A549 (cell line): ENCODE data around the gene C3orf20. TPM values are rescaled to one million over a fixed set of nuclear protein-coding genes. Genes with fewer than 3 reads are reported as not detected.

Experiments
- ATAC-seq, 2 experiments: fragments of 200-7000 bp in 1 of 2; fragments of >200 bp in 1 of 2; cut with Nextera tagmentation in 1 of 2; cut with Tn5 transposase in 1 of 2; 3 replicates each; pipeline versions ENCODE4 v1.8.0 to v1.9.1; 2018 to 2020; ENCODE audit warnings: mild to moderate bottlenecking in 1 of 2, moderate library complexity in 1 of 2
- CTCF ChIA-PET: fragments of 300-600 bp; sonication (Branson Sonifier 250); formaldehyde crosslinking; extraction: SDS; loops from one replicate; lab custom pipeline; 2021; ENCODE audit warnings: antibody characterized with exemption, inconsistent platforms; lab: Yijun Ruan, JAX
- POLR2A ChIA-PET: fragments of 350-600 bp; formaldehyde crosslinking; extraction: SDS; loops from one replicate; lab custom pipeline; 2021; ENCODE audit warnings: antibody characterized with exemption, inconsistent platforms; lab: Yijun Ruan, JAX
- DNase-seq, 2 experiments: peaks; one replicate each; pipeline versions ENCODE4 v3.0.0 to v3.0.0-alpha.2; 2011 to 2016; ENCODE audit warnings: low read depth in 1 of 2, low spot score in 1 of 2
- FAIRE-seq: peaks from 2 replicates; lab custom pipeline; 2011; peaks lifted over from hg19 to GRCh38; lab: Jason Lieb, UNC
- H3K27ac ChIP-seq, 2 experiments: fragments of >200 bp; sonication (Bioruptor Twin); formaldehyde crosslinking; 3 replicates each; pipeline ENCODE4 v1.5.1; 2016 to 2017
- H3K4me1 ChIP-seq: fragments of >200 bp; sonication (Bioruptor Twin); formaldehyde crosslinking; 3 replicates; pipeline ENCODE4 v1.6.1; 2016
- H3K4me2 ChIP-seq: fragments of >200 bp; sonication (Bioruptor Twin); formaldehyde crosslinking; 3 replicates; pipeline ENCODE4 v1.6.1; 2016
- H3K4me3 ChIP-seq: fragments of >200 bp; sonication (Bioruptor Twin); formaldehyde crosslinking; 3 replicates; pipeline ENCODE4 v1.5.1; 2016
- H3K9me3 ChIP-seq: fragments of >200 bp; sonication (Bioruptor Twin); formaldehyde crosslinking; 3 replicates; pipeline ENCODE4 v1.6.1; 2016
- BHLHE40 ChIP-seq: IDR thresholded peaks from 2 replicates; pipeline ENCODE4 v1.6.1; 2012; ENCODE audit warnings: low read depth, low read length, inconsistent platforms
- CHD2 ChIP-seq: fragments of 150-350 bp; IDR thresholded peaks from 2 replicates; pipeline ENCODE4 v1.6.1; 2014; ENCODE audit warnings: low read length; ENCODE audit not compliant: partially characterized antibody
- CHD4 ChIP-seq: fragments of 200-600 bp; sonication (generic); IDR thresholded peaks from 2 replicates; pipeline ENCODE4 v1.6.1; 2016; ENCODE audit warnings: antibody characterized with exemption, mild to moderate bottlenecking, borderline replicate concordance
- ESRRA ChIP-seq: fragments of 150-350 bp; IDR thresholded peaks from 2 replicates; pipeline ENCODE4 v1.6.1; 2014; ENCODE audit warnings: mild to moderate bottlenecking, low read length, borderline replicate concordance
- FOSB ChIP-seq: fragments of 250-450 bp; sonication (Bioruptor Pico); IDR thresholded peaks from 2 replicates; pipeline ENCODE4 v1.5.0; 2020; ENCODE audit warnings: mild to moderate bottlenecking, moderate library complexity
- GATA3 ChIP-seq: IDR thresholded peaks from 2 replicates; pipeline ENCODE4 v1.6.1; 2012; ENCODE audit warnings: borderline replicate concordance
- HDAC2 ChIP-seq: fragments of 200-600 bp; sonication (generic); IDR thresholded peaks from 2 replicates; pipeline ENCODE4 v1.6.1; 2016
- HEYL ChIP-seq: fragments of 250-450 bp; sonication (Bioruptor Pico); IDR thresholded peaks from 2 replicates; pipeline ENCODE4 v1.8.0; 2021; ENCODE audit warnings: mild to moderate bottlenecking, moderate library complexity
- HOXA7 ChIP-seq: fragments of 250-450 bp; sonication (Bioruptor Pico); IDR thresholded peaks from 2 replicates; pipeline ENCODE4 v1.5.0; 2020; ENCODE audit warnings: mild to moderate bottlenecking, moderate library complexity
- HOXB13 ChIP-seq: fragments of 250-450 bp; sonication (Bioruptor Pico); IDR thresholded peaks from 2 replicates; pipeline ENCODE4 v1.5.0; 2020; ENCODE audit warnings: low read depth, mild to moderate bottlenecking, moderate library complexity
- HOXB5 ChIP-seq: fragments of 250-450 bp; sonication (Bioruptor Pico); IDR thresholded peaks from 2 replicates; pipeline ENCODE4 v1.5.0; 2020; ENCODE audit warnings: mild to moderate bottlenecking, moderate library complexity
- JUNB ChIP-seq: fragments of >200 bp; sonication (Bioruptor Twin); formaldehyde crosslinking; IDR thresholded peaks from 2 replicates; pipeline ENCODE4 v1.6.1; 2016
- KDM1A ChIP-seq: fragments of 200-600 bp; sonication (generic); IDR thresholded peaks from 2 replicates; pipeline ENCODE4 v1.6.1; 2016; ENCODE audit warnings: low read depth, mild to moderate bottlenecking
- MAFK ChIP-seq: fragments of 450-650 bp; IDR thresholded peaks from 2 replicates; pipeline ENCODE4 v1.6.1; 2014; ENCODE audit not compliant: partially characterized antibody
- NR3C1 ChIP-seq: fragments of >200 bp; sonication (Bioruptor Twin); formaldehyde crosslinking; IDR thresholded peaks from 3 replicates; pipeline ENCODE4 v1.6.1; 2017
- POLR2A ChIP-seq: IDR thresholded peaks from 2 replicates; pipeline ENCODE4 v1.6.1; 2012; ENCODE audit warnings: mild to moderate bottlenecking, low read length
- POLR2AphosphoS2 ChIP-seq: conservative IDR thresholded peaks from 2 replicates; pipeline ENCODE4 v1.6.1; 2012; ENCODE audit warnings: low read length, improper control_type of control experiment, inconsistent platforms
- RAD21 ChIP-seq, 2 experiments: fragments of >200 bp in 1 of 2; sonication (Bioruptor Twin) in 1 of 2; formaldehyde crosslinking in 1 of 2; IDR thresholded peaks in 1 of 2; conservative IDR thresholded peaks in 1 of 2; 2 replicates in 1 of 2; 3 replicates in 1 of 2; pipeline ENCODE4 v1.6.1; 2012 to 2018; ENCODE audit warnings: inconsistent platforms in 1 of 2
- RARB ChIP-seq: fragments of 250-450 bp; sonication (Bioruptor Pico); IDR thresholded peaks from 2 replicates; pipeline ENCODE4 v1.8.0; 2021; ENCODE audit warnings: mild to moderate bottlenecking, moderate library complexity
- RCOR1 ChIP-seq: fragments of 150-350 bp; IDR thresholded peaks from 2 replicates; pipeline ENCODE4 v1.6.1; 2014; ENCODE audit warnings: antibody characterized with exemption, low read length, low read depth
- REST ChIP-seq: fragments of 200-600 bp; sonication (generic); IDR thresholded peaks from 2 replicates; pipeline ENCODE4 v1.6.1; 2016; ENCODE audit warnings: antibody characterized with exemption, mild to moderate bottlenecking, moderate library complexity
- TFCP2L1 ChIP-seq: fragments of 250-450 bp; sonication (Bioruptor Pico); IDR thresholded peaks from 2 replicates; pipeline ENCODE4 v1.5.0; 2021; ENCODE audit warnings: mild to moderate bottlenecking
- USF2 ChIP-seq: fragments of 450-650 bp; IDR thresholded peaks from 2 replicates; pipeline ENCODE4 v1.6.1; 2014; ENCODE audit warnings: antibody characterized with exemption
- ZFP36 ChIP-seq: fragments of 450-650 bp; IDR thresholded peaks from 2 replicates; pipeline ENCODE4 v1.6.1; 2014; ENCODE audit warnings: borderline replicate concordance; ENCODE audit not compliant: partially characterized antibody
- ZSCAN20 ChIP-seq: fragments of 250-450 bp; sonication (Bioruptor Pico); IDR thresholded peaks from 2 replicates; pipeline ENCODE4 v1.8.0; 2022; ENCODE audit warnings: mild to moderate bottlenecking, moderate library complexity
- WGBS: methylation state at CpG from one replicate; pipeline ENCODE4 v1.1.6; 2017; ENCODE audit errors: missing lambda C conversion rate; 5-methylcytosine and 5-hydroxymethylcytosine counted together
- polyA minus RNA-seq: library from RNA; depleted of rRNA, polyadenylated mRNA; stranded (reverse); fragments of >200 nt; gene quantifications from 2 replicates; pipeline ENCODE4 v1.2.3, GENCODE V29; 2011; rRNA and poly(A)+ RNA removed
- polyA plus RNA-seq, 4 experiments: library from polyadenylated mRNA; depleted of rRNA in 3 of 4; stranded (reverse); fragments of >200 nt; fragmentation: RNase III in 1 of 4; extraction: RNeasy Plus Mini Kit Qiagen cat#74134 plus additional on column Dnase treatment in 1 of 4; gene quantifications; 2 replicates in 3 of 4; 3 replicates in 1 of 4; pipeline ENCODE4 v1.2.3, GENCODE V29; 2011 to 2017
- TF ChIP-seq, protein P1 (sequence below): fragments of 150-350 bp; IDR thresholded peaks from 2 replicates; pipeline ENCODE4 v1.6.1; 2014; ENCODE audit warnings: low read depth, mild to moderate bottlenecking, low read length
- TF ChIP-seq, protein P2 (sequence below): fragments of >200 bp; sonication (Bioruptor Twin); formaldehyde crosslinking; IDR thresholded peaks from 3 replicates; pipeline ENCODE4 v1.5.1; 2016

Gene C3orf20
- polyA plus RNA-seq (2011; rRNA removed) (0.05 and 0.15 TPM in 2 replicates), polyA plus RNA-seq (2017; fragmentation: RNase III; extraction: RNeasy Plus Mini Kit Qiagen cat#74134 plus additional on column Dnase treatment) (0.03 to 0.08 TPM in 2 of 3 replicates, not detected in the other), polyA minus RNA-seq (0.19 and 0.21 TPM in 2 replicates)
- not detected in 2 replicates for polyA plus RNA-seq (2012; cell fraction: cytosol; rRNA removed)
- 0.02 and 0.10 TPM in 2 replicates for polyA plus RNA-seq (2012; cell fraction: nucleus; rRNA removed)

- WGBS, result 75% methylated on average over 7 of the region's 7 CpGs
- CTCF ChIA-PET, result interaction anchor here (1.2 to 9.1 kb wide), 5 partner anchors 10 to 252 kb away, joined by 3 to 119 read pairs (median 16); no protein-coding TSS in a partner anchor
- Histone ChIP-seq H3K27ac (no peak within 1 kb of the TSS), H3K4me2 (no peak within 1 kb of the TSS), H3K4me3 (no peak within 1 kb of the TSS), H3K9me3 (peaks cover 4% of the 10 kb centered on the region; the same call in 1 of the 3 replicates), H3K4me1 (no peaks in the 10 kb centered on the region)
- POLR2A ChIA-PET, result no interaction called here
- no peak for FAIRE-seq
- TF ChIP-seq HOXA7 (no peak), REST (no peak), JUNB (no peak), HDAC2 (no peak), CHD4 (no peak), RCOR1 (no peak), HOXB13 (CRISPR knock-in tag) (no peak), GATA3 (no peak), POLR2A (no peak), NR3C1 (no peak), RARB (CRISPR knock-in tag) (no peak), ESRRA (no peak), RAD21 (conservative IDR thresholded peaks at IDR 0.05 in 1 of 2, IDR thresholded peaks at IDR 0.05 in 1 of 2) (no peak), MAFK (no peak), ZFP36 (no peak), HEYL (CRISPR knock-in tag) (no peak), USF2 (no peak)
- TF ChIP-seq, protein P1, sequence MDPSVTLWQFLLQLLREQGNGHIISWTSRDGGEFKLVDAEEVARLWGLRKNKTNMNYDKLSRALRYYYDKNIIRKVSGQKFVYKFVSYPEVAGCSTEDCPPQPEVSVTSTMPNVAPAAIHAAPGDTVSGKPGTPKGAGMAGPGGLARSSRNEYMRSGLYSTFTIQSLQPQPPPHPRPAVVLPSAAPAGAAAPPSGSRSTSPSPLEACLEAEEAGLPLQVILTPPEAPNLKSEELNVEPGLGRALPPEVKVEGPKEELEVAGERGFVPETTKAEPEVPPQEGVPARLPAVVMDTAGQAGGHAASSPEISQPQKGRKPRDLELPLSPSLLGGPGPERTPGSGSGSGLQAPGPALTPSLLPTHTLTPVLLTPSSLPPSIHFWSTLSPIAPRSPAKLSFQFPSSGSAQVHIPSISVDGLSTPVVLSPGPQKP, result no peak
- TF ChIP-seq, protein P2, sequence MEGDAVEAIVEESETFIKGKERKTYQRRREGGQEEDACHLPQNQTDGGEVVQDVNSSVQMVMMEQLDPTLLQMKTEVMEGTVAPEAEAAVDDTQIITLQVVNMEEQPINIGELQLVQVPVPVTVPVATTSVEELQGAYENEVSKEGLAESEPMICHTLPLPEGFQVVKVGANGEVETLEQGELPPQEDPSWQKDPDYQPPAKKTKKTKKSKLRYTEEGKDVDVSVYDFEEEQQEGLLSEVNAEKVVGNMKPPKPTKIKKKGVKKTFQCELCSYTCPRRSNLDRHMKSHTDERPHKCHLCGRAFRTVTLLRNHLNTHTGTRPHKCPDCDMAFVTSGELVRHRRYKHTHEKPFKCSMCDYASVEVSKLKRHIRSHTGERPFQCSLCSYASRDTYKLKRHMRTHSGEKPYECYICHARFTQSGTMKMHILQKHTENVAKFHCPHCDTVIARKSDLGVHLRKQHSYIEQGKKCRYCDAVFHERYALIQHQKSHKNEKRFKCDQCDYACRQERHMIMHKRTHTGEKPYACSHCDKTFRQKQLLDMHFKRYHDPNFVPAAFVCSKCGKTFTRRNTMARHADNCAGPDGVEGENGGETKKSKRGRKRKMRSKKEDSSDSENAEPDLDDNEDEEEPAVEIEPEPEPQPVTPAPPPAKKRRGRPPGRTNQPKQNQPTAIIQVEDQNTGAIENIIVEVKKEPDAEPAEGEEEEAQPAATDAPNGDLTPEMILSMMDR, result no peak
- no peak for DNase-seq
- ATAC-seq, result no peak
These were observed at the start of gene C3orf20 for GRCh38 chr3:14674841-14675240. Gene C3orf20 (plus strand): TSS chr3:14675141. CDS start chr3:14682714, 7,573 bp downstream.

DNA sequence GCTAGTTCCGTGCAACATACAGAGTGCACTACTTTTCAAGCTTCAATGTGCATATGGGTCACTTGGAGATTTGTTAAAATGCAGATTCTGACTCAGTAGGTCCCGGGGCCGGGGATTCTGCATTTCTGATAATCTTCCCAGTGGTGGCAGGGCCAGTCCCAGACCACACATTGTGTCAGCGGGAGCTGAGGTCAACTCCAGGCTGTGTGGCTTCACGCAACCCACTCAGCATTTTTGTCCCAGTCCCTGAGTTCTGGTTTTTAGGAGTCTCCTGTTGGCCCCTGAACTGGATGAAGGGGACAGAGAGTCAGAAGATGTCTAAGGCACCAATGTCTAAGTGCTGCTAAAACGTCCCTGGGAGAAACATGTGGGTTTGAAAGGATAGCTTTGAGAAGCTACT is 49.5 kb upstream of the C3orf20 start:
- no peak for FAIRE-seq
- POLR2A ChIA-PET, result no interaction called here
- ATAC-seq, result no peak
- Histone ChIP-seq H3K4me2 (no peak overlapping the region), H3K4me3 (no peak overlapping the region), H3K27ac (no peak overlapping the region), H3K4me1 (0 out of 3 replicates have a peak, but pooled peaks cover 3% of the 10 kb centered on the region), H3K9me3 (peaks cover 6% of the 10 kb centered on the region; the same call in 1 of the 3 replicates)
- CTCF ChIA-PET, result interaction anchor here (1.5 to 2.8 kb wide), 3 partner anchors 11 to 296 kb away, joined by 3 to 10 read pairs (median 5); no protein-coding TSS in a partner anchor
- no peak for DNase-seq
- WGBS, result 32% methylated on average over 3 of the region's 6 CpGs
- no peak for TF ChIP-seq HOXB5 (CRISPR knock-in tag)
- TF ChIP-seq CHD4, result no peak
- no peak for TF ChIP-seq HDAC2
- TF ChIP-seq BHLHE40, result no peak
- TF ChIP-seq ZSCAN20, result no peak
- TF ChIP-seq KDM1A, result no peak
- TF ChIP-seq HEYL (CRISPR knock-in tag), result no peak
- TF ChIP-seq FOSB (CRISPR knock-in tag), result no peak
- TF ChIP-seq POLR2AphosphoS2, result no peak
- TF ChIP-seq NR3C1, result no peak
- TF ChIP-seq TFCP2L1 (CRISPR knock-in tag), result no peak
- no peak for TF ChIP-seq CHD2
- no peak for TF ChIP-seq MAFK
- TF ChIP-seq, protein P1, result no peak
